Smooth muscle cell (in vitro differentiated cells): ENCODE results near the gene FBXL16. TPM values are rescaled to one million over a fixed set of nuclear protein-coding genes. Genes with fewer than 3 reads are reported as not detected.

Experiments
- polyA plus RNA-seq: library from polyadenylated mRNA; unstranded; fragments of >200 nt; fragmentation: Nextera tagmentation; extraction: Ambion mirVana; gene quantifications from 2 replicates; pipeline ENCODE4 v1.2.1, GENCODE V29; 2016
- total RNA-seq: library from RNA; depleted of rRNA; stranded (reverse); fragments of >200 nt; gene quantifications from 2 replicates; pipeline ENCODE4 v1.2.3, GENCODE V29; 2014

The FBXL16 gene
- total and polyA plus RNA-seq, 2 experiments from 2014 or later, result 0.17 to 0.76 TPM

Other genes starting within 250 kb of the FBXL16 start
- 8.6 and 14.7 TPM in 2 replicates for gene CAPN15, start 178.1 kb downstream of the FBXL16 start, total RNA-seq
- gene CAPN15, start 178.1 kb downstream of the FBXL16 start, polyA plus RNA-seq, result 18.7 and 23.6 TPM in 2 replicates
- not detected in 2 replicates for gene PRR35, start 145.4 kb downstream of the FBXL16 start, total RNA-seq
- not detected in 2 replicates for gene PRR35, start 145.4 kb downstream of the FBXL16 start, polyA plus RNA-seq
- 0.18 and 0.63 TPM in 2 replicates for gene NHLRC4, start 138.8 kb downstream of the FBXL16 start, total RNA-seq
- gene NHLRC4, start 138.8 kb downstream of the FBXL16 start, polyA plus RNA-seq, result 0.85 and 2.6 TPM in 2 replicates
- 21.0 and 30.1 TPM in 2 replicates for gene PIGQ, start 135.8 kb downstream of the FBXL16 start, total RNA-seq
- 45.7 and 51.0 TPM in 2 replicates for gene PIGQ, start 135.8 kb downstream of the FBXL16 start, polyA plus RNA-seq
- gene RAB40C, start 115.7 kb downstream of the FBXL16 start, total RNA-seq, result 14.7 and 21.2 TPM in 2 replicates
- gene RAB40C, start 115.7 kb downstream of the FBXL16 start, polyA plus RNA-seq, result 27.0 and 28.3 TPM in 2 replicates
- gene WFIKKN1, start 74.8 kb downstream of the FBXL16 start, total RNA-seq, result 1.5 TPM in 1 of 2 replicates, not detected in the other
- gene WFIKKN1, start 74.8 kb downstream of the FBXL16 start, polyA plus RNA-seq, result 0.77 and 0.83 TPM in 2 replicates
- 134 and 158 TPM in 2 replicates for gene METTL26, start 69.5 kb downstream of the FBXL16 start, total RNA-seq
- gene METTL26, start 69.5 kb downstream of the FBXL16 start, polyA plus RNA-seq, result 227 and 238 TPM in 2 replicates
- 7.7 and 11.9 TPM in 2 replicates for gene MCRIP2, start 64.0 kb downstream of the FBXL16 start, total RNA-seq
- 34.7 and 45.8 TPM in 2 replicates for gene MCRIP2, start 64.0 kb downstream of the FBXL16 start, polyA plus RNA-seq
- 6.8 and 8.4 TPM in 2 replicates for gene WDR90, start 56.4 kb downstream of the FBXL16 start, total RNA-seq
- 10.4 and 24.6 TPM in 2 replicates for gene WDR90, start 56.4 kb downstream of the FBXL16 start, polyA plus RNA-seq
- gene RHOT2, start 37.7 kb downstream of the FBXL16 start, total RNA-seq, result 41.4 and 44.5 TPM in 2 replicates
- gene RHOT2, start 37.7 kb downstream of the FBXL16 start, polyA plus RNA-seq, result 148 and 152 TPM in 2 replicates
- gene RHBDL1, start 30.1 kb downstream of the FBXL16 start, total RNA-seq, result 2.7 and 4.5 TPM in 2 replicates
- 2.6 and 3.7 TPM in 2 replicates for gene RHBDL1, start 30.1 kb downstream of the FBXL16 start, polyA plus RNA-seq
- 93.4 and 99.0 TPM in 2 replicates for gene STUB1, start 25.4 kb downstream of the FBXL16 start, total RNA-seq
- 196 and 212 TPM in 2 replicates for gene STUB1, start 25.4 kb downstream of the FBXL16 start, polyA plus RNA-seq
- gene JMJD8, start 21.5 kb downstream of the FBXL16 start, total RNA-seq, result 42.9 and 47.9 TPM in 2 replicates
- gene JMJD8, start 21.5 kb downstream of the FBXL16 start, polyA plus RNA-seq, result 92.5 and 95.1 TPM in 2 replicates
- 4.7 and 10.6 TPM in 2 replicates for gene WDR24, start 15.4 kb downstream of the FBXL16 start, total RNA-seq
- gene WDR24, start 15.4 kb downstream of the FBXL16 start, polyA plus RNA-seq, result 19.3 and 22.2 TPM in 2 replicates
- gene METRN, start 9.3 kb upstream of the FBXL16 start, total RNA-seq, result 30.6 and 39.6 TPM in 2 replicates
- gene METRN, start 9.3 kb upstream of the FBXL16 start, polyA plus RNA-seq, result 170 and 193 TPM in 2 replicates
- 11.9 and 15.6 TPM in 2 replicates for gene ANTKMT, start 15.3 kb upstream of the FBXL16 start, total RNA-seq
- gene ANTKMT, start 15.3 kb upstream of the FBXL16 start, polyA plus RNA-seq, result 39.8 and 40.9 TPM in 2 replicates
- gene CCDC78, start 20.6 kb upstream of the FBXL16 start, total RNA-seq, result 2.8 TPM in 1 of 2 replicates, not detected in the other
- gene CCDC78, start 20.6 kb upstream of the FBXL16 start, polyA plus RNA-seq, result 3.4 and 4.7 TPM in 2 replicates
- gene HAGHL, start 21.3 kb upstream of the FBXL16 start, total RNA-seq, result 3.2 and 15.4 TPM in 2 replicates
- 23.1 and 24.6 TPM in 2 replicates for gene HAGHL, start 21.3 kb upstream of the FBXL16 start, polyA plus RNA-seq
- 19.7 and 33.5 TPM in 2 replicates for gene CIAO3, start 35.2 kb upstream of the FBXL16 start, total RNA-seq
- 35.6 and 39.6 TPM in 2 replicates for gene CIAO3, start 35.2 kb upstream of the FBXL16 start, polyA plus RNA-seq
- gene MSLN, start 54.9 kb upstream of the FBXL16 start, total RNA-seq, result 0.18 and 3.7 TPM in 2 replicates
- 0.26 and 1.2 TPM in 2 replicates for gene MSLN, start 54.9 kb upstream of the FBXL16 start, polyA plus RNA-seq
- 7.8 and 20.8 TPM in 2 replicates for gene RPUSD1, start 82.6 kb upstream of the FBXL16 start, total RNA-seq
- 20.8 and 27.4 TPM in 2 replicates for gene RPUSD1, start 82.6 kb upstream of the FBXL16 start, polyA plus RNA-seq
- gene CHTF18, start 82.8 kb upstream of the FBXL16 start, total RNA-seq, result 11.4 and 27.2 TPM in 2 replicates
- gene CHTF18, start 82.8 kb upstream of the FBXL16 start, polyA plus RNA-seq, result 33.2 and 39.8 TPM in 2 replicates
- not detected in 2 replicates for gene GNG13, start 94.9 kb upstream of the FBXL16 start, total RNA-seq
- not detected in 2 replicates for gene GNG13, start 94.9 kb upstream of the FBXL16 start, polyA plus RNA-seq